ENCODE results near the gene MYL3.

The MYL3 gene

DNA sequence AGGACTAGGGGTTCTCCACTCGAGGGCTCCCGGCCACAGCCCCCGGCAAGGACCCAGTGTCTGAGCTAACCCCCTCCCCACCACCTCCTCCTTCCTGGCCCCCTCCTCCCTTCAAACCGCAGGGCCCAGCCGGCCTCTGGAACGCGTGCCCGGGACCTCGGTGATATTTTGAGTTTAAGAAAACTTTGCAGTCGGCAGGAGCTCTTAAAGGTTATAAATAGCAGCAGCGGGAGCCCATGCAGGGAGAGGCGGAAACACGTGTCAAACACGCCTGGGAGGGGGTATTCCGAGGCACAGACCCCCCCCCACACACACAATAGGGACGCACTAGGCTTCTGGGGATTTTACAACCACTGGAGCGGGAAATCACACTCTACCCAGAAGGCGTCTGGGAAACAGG lies 11.2 kb upstream of the MYL3 start:
- Histone ChIP-seq H3K36me3 (ENCODE audit: insufficient read depth, low read length) (no peaks in the 10 kb centered on the region), H3K4me1 (ENCODE audit: insufficient read depth, low read length) (peaks cover 7% of the 10 kb centered on the region), H3K27me3 (ENCODE audit: insufficient read depth, low read length) (peaks cover 62% of the 10 kb centered on the region), H2AFZ (ENCODE audit: low read depth, low read length) (no peak overlapping the region), H3K9me3 (ENCODE audit: low read length) (no peaks in the 10 kb centered on the region), H3K4me3 (ENCODE audit: low read length) (no peak overlapping the region)

DNA sequence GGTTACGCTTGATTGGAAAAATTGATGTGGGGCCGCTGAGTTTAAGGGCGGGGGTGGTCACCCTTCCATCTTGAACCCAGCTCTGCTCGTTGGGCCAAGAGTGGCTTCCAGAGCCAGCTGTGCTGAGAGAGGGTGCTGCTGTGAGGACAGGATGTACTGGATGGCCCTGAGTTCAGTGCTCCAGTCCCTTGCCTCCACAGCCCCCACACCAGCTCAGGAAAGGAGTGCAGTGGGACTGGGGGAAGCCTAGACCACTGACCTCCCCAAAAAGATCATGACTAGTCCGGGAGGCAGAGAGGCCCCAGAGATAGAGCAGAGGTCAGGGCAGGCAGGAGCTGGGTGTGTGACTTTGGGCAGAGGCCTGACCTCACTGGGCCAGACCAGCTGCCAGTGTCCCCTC lies 10.3 kb upstream of the MYL3 start:
- Histone ChIP-seq H3K36me3 (ENCODE audit: insufficient read depth, low read length) (no peaks in the 10 kb centered on the region), H3K4me3 (ENCODE audit: low read length) (no peak overlapping the region), H3K4me1 (ENCODE audit: insufficient read depth, low read length) (peaks cover 7% of the 10 kb centered on the region), H3K9me3 (ENCODE audit: low read length) (no peaks in the 10 kb centered on the region), H3K27me3 (ENCODE audit: insufficient read depth, low read length) (peaks cover 62% of the 10 kb centered on the region), H2AFZ (ENCODE audit: low read depth, low read length) (no peak overlapping the region)

GRCh38 chr3:46871222-46871621 lies 8.0 kb upstream of the MYL3 start:
- H3K36me3 ChIP-seq (ENCODE audit: insufficient read depth, low read length) = no peaks in the 10 kb centered on the region
- no peak overlapping the region for H3K4me3 ChIP-seq (ENCODE audit: low read length)
- peaks cover 45% of the 10 kb centered on the region for H3K27me3 ChIP-seq (ENCODE audit: insufficient read depth, low read length)
- H3K9me3 ChIP-seq (ENCODE audit: low read length) = no peaks in the 10 kb centered on the region
- peaks cover 7% of the 10 kb centered on the region for H3K4me1 ChIP-seq (ENCODE audit: insufficient read depth, low read length)
- no peak overlapping the region for H2AFZ ChIP-seq (ENCODE audit: low read depth, low read length)

DNA sequence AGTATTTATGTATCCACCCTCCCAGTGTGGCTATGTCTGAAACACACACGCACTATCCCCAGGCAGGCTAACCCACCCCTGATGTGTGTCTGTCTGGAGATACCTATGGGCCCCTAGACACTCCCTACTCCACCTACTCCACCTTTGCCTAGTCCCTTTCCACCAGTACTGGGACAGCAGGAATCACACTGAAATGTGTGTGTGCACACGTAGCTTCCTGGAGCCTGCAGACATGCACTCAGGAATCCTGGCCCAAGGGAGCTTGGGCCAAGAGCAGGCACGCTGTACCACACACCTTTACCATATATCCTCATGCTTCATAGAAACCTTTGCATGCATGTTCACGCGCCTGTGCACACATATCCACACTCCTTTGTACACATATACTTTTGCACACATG lies 7.4 kb upstream of the MYL3 start:
- H3K27me3 ChIP-seq (ENCODE audit: insufficient read depth, low read length) = peaks cover 39% of the 10 kb centered on the region
- peaks cover 7% of the 10 kb centered on the region for H3K4me1 ChIP-seq (ENCODE audit: insufficient read depth, low read length)
- H3K36me3 ChIP-seq (ENCODE audit: insufficient read depth, low read length) = no peaks in the 10 kb centered on the region
- H2AFZ ChIP-seq (ENCODE audit: low read depth, low read length) = no peak overlapping the region
- H3K4me3 ChIP-seq (ENCODE audit: low read length) = no peak overlapping the region
- no peaks in the 10 kb centered on the region for H3K9me3 ChIP-seq (ENCODE audit: low read length)

DNA sequence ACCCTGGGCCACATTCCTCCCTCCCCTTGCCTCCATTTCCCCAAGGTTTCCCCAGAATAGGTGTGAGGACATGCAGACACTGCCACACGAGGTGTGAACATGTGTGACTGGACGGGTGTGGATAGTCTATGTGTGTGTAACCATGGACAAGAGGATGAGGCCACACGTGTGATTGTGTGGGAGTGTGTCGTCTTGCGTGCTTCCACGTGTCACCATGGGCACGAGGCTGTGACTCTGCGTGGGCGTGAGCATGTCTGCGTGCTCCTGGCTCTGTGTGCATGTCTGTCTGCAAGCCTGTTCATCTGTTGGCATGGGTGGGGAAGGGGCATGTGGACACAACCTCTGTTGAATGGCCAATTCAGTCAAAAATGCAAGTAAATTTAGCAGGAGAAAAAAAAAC lies 6.2 kb upstream of the MYL3 start:
- H3K9me3 ChIP-seq (ENCODE audit: low read length) = no peaks in the 10 kb centered on the region
- H2AFZ ChIP-seq (ENCODE audit: low read depth, low read length) = no peak overlapping the region
- no peak overlapping the region for H3K4me3 ChIP-seq (ENCODE audit: low read length)
- H3K36me3 ChIP-seq (ENCODE audit: insufficient read depth, low read length) = no peaks in the 10 kb centered on the region
- H3K4me1 ChIP-seq (ENCODE audit: insufficient read depth, low read length) = peaks cover 7% of the 10 kb centered on the region
- peaks cover 27% of the 10 kb centered on the region for H3K27me3 ChIP-seq (ENCODE audit: insufficient read depth, low read length)

- Histone ChIP-seq H3K9me3 (ENCODE audit: low read length) (no peaks in the 10 kb centered on the region), H3K4me1 (ENCODE audit: insufficient read depth, low read length) (peaks cover 7% of the 10 kb centered on the region), H3K4me3 (ENCODE audit: low read length) (no peak overlapping the region), H3K27me3 (ENCODE audit: insufficient read depth, low read length) (peaks cover 24% of the 10 kb centered on the region), H3K36me3 (ENCODE audit: insufficient read depth, low read length) (no peaks in the 10 kb centered on the region), H2AFZ (ENCODE audit: low read depth, low read length) (no peak overlapping the region)
Observed at GRCh38 chr3:46868948-46869347, 5.7 kb upstream of the MYL3 start.

- H2AFZ ChIP-seq (ENCODE audit: low read depth, low read length) = no peak overlapping the region
- no peak overlapping the region for H3K4me3 ChIP-seq (ENCODE audit: low read length)
- peaks cover 19% of the 10 kb centered on the region for H3K27me3 ChIP-seq (ENCODE audit: insufficient read depth, low read length)
- peaks cover 7% of the 10 kb centered on the region for H3K4me1 ChIP-seq (ENCODE audit: insufficient read depth, low read length)
- H3K36me3 ChIP-seq (ENCODE audit: insufficient read depth, low read length) = no peaks in the 10 kb centered on the region
- H3K9me3 ChIP-seq (ENCODE audit: low read length) = no peaks in the 10 kb centered on the region
Observed at GRCh38 chr3:46868287-46868686, 5.0 kb upstream of the MYL3 start.

DNA sequence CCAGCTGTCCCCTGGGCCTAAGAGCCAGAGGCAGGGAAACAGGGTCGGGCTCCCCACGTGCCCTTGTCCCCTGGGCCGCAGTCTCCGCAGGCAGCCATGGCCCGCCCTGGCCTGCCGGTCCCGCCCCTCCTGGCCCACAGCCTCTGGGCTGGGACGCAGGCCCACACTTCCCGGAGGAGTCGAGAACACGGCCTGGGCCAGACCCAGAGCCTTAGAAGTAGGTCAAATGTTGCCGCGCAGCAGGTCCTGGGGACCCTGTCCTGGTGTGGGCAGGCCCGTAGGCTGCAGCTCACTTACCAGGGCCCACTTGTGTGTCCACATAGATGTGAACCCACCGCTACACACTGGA lies 4.3 kb upstream of the MYL3 start:
- Histone ChIP-seq H3K9me3 (ENCODE audit: low read length) (no peaks in the 10 kb centered on the region), H3K36me3 (ENCODE audit: insufficient read depth, low read length) (no peaks in the 10 kb centered on the region), H2AFZ (ENCODE audit: low read depth, low read length) (no peak overlapping the region), H3K4me3 (ENCODE audit: low read length) (no peak overlapping the region), H3K4me1 (ENCODE audit: insufficient read depth, low read length) (peaks cover 6% of the 10 kb centered on the region), H3K27me3 (ENCODE audit: insufficient read depth, low read length) (peaks cover 11% of the 10 kb centered on the region)

- Histone ChIP-seq H3K27me3 (ENCODE audit: insufficient read depth, low read length) (peaks cover 11% of the 10 kb centered on the region), H2AFZ (ENCODE audit: low read depth, low read length) (no peak overlapping the region), H3K9me3 (ENCODE audit: low read length) (no peaks in the 10 kb centered on the region), H3K4me1 (ENCODE audit: insufficient read depth, low read length) (peaks cover 1% of the 10 kb centered on the region), H3K4me3 (ENCODE audit: low read length) (no peak overlapping the region), H3K36me3 (ENCODE audit: insufficient read depth, low read length) (no peaks in the 10 kb centered on the region)
Observed at GRCh38 chr3:46866720-46867549, 3.7 kb upstream of the MYL3 start.

- Histone ChIP-seq H2AFZ (ENCODE audit: low read depth, low read length) (no peak overlapping the region), H3K36me3 (ENCODE audit: insufficient read depth, low read length) (no peaks in the 10 kb centered on the region), H3K4me1 (ENCODE audit: insufficient read depth, low read length) (no peaks in the 10 kb centered on the region), H3K9me3 (ENCODE audit: low read length) (no peaks in the 10 kb centered on the region), H3K27me3 (ENCODE audit: insufficient read depth, low read length) (peaks cover 14% of the 10 kb centered on the region), H3K4me3 (ENCODE audit: low read length) (no peak overlapping the region)
Observed at GRCh38 chr3:46866032-46866595, 2.9 kb upstream of the MYL3 start.

DNA sequence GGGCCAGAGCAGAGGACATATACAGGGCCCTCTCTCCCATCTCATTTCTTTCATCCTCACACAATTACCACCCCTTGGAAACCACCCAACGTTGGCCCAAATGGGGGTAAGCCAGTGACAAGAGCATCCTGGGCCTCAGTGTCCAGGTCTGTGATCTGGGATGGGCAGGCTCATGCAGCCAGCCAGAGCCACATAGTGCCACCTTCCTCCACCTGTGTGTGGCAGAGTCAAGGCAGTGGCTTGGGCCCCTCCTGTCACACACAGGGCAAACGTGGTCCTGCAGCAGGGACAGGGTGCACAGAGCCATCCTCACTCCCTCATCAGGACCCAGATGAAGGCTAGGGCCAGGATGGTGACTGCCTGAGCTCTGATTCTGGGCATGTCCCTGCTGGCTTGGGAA lies 2.3 kb upstream of the MYL3 start:
- Histone ChIP-seq H3K9me3 (ENCODE audit: low read length) (no peaks in the 10 kb centered on the region), H3K27me3 (ENCODE audit: insufficient read depth, low read length) (peaks cover 10% of the 10 kb centered on the region), H3K4me3 (ENCODE audit: low read length) (no peak overlapping the region), H3K36me3 (ENCODE audit: insufficient read depth, low read length) (no peaks in the 10 kb centered on the region), H2AFZ (ENCODE audit: low read depth, low read length) (no peak overlapping the region), H3K4me1 (ENCODE audit: insufficient read depth, low read length) (no peaks in the 10 kb centered on the region)

DNA sequence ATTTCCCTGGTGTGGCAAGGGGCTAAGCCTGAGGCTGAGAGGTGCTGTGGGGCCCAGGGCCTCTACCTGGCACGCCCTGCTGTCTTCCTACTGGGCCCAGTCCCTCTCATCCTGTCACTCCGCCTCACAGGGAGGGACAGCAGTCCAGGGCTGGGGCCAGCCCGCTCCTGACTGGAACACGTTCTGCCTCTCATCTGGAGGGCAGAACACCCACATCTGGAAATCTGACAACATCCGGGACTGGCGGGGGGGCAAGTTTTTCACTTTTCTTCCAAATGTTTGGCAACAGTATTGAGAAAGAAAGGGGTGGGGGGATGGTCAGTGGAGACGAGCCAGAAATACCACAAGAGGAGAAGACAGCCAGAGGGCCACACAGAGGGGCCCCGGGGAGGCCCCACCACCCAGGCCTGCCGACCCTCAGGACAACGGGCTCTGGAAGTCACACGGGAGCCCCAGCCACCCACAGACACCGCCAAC lies 1.8 kb upstream of the MYL3 start:
- H3K9me3 ChIP-seq (ENCODE audit: low read length) = no peaks in the 10 kb centered on the region
- no peaks in the 10 kb centered on the region for H3K4me1 ChIP-seq (ENCODE audit: insufficient read depth, low read length)
- peaks cover 5% of the 10 kb centered on the region for H3K27me3 ChIP-seq (ENCODE audit: insufficient read depth, low read length)
- H3K4me3 ChIP-seq (ENCODE audit: low read length) = no peak overlapping the region
- no peaks in the 10 kb centered on the region for H3K36me3 ChIP-seq (ENCODE audit: insufficient read depth, low read length)
- no peak overlapping the region for H2AFZ ChIP-seq (ENCODE audit: low read depth, low read length)

GRCh38 chr3:46864061-46864881 lies 1.0 kb upstream of the MYL3 start:
- Histone ChIP-seq H3K36me3 (ENCODE audit: insufficient read depth, low read length) (no peaks in the 10 kb centered on the region), H3K9me3 (ENCODE audit: low read length) (no peaks in the 10 kb centered on the region), H3K4me1 (ENCODE audit: insufficient read depth, low read length) (no peaks in the 10 kb centered on the region), H2AFZ (ENCODE audit: low read depth, low read length) (no peak overlapping the region), H3K27me3 (ENCODE audit: insufficient read depth, low read length) (peaks cover 5% of the 10 kb centered on the region), H3K4me3 (ENCODE audit: low read length) (no peak overlapping the region)

Data from neuron (in vitro differentiated cells).